ENCODE results near the gene MMP26.
A peak's percentile ranks its signal among the peaks of the same experiment; 100 is the strongest.

MMP26 gene

DNA sequence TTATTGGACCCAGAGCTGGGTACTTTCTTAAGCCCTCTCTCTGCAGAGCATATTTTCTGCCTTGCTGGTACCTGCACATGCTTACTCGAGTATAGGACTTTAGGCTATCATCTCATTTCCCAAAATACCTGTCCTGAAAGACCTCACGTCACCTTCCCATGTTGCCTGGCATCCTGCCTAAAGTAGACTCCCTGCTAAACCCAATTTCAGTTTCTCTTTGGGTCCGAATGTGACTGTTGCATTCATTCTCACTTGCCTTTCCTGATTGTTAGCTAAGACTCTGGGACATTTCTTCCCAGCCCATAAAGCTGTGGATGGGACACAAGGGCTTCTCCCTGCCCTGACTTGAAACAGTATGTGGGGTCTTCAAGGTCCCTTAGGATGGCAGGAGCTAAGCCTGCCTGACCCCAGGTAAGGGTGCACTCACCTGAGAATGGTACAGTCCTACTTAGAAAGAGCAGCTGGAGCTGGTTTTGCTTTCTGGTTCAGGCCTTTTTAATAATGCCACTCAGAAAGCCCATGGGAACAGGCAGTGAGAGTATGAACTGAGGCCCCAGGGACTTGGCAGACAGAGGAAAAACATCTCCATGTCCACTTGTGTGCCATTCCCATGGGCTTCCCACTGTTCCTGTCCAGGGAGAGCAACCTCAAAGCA lies 19.8 kb upstream of the MMP26 start:
- Histone ChIP-seq H3K23ac (ENCODE audit: low read length in 2 of 2) (no peak overlapping the region), H3K79me1 (replicated peaks; ENCODE audit: low read length, poor library complexity, severe bottlenecking) (no peaks in the 10 kb centered on the region), H3K27me3 (ENCODE audit: control insufficient read depth in 1 of 2, insufficient read depth in 1 of 2, low read length in 2 of 2) (no peaks in the 10 kb centered on the region), H4K91ac (ENCODE audit: low read length) (no peak overlapping the region), H2BK15ac (ENCODE audit: low read depth, poor library complexity, severe bottlenecking) (no peak overlapping the region), H3K4me2 (ENCODE audit: low read length, poor library complexity, severe bottlenecking) (no peak overlapping the region), H3K9ac (ENCODE audit: low read length) (no peak overlapping the region), H2AK5ac (ENCODE audit: low read length, severe bottlenecking) (no peak overlapping the region), H2BK5ac (ENCODE audit: low read depth, low read length, poor library complexity, severe bottlenecking) (no peak overlapping the region), H2BK120ac (ENCODE audit: low read depth, low read length) (no peak overlapping the region), H3K27ac (ENCODE audit: low read length, poor library complexity, severe bottlenecking) (no peak overlapping the region), H3K14ac (ENCODE audit: low read length in 2 of 2) (no peak overlapping the region), H2BK12ac (ENCODE audit: low read length in 2 of 2) (no peak overlapping the region), H3K4me1 (ENCODE audit: control insufficient read depth, insufficient read depth, low read depth, low read length) (no peaks in the 10 kb centered on the region), H3K4me3 (ENCODE audit: insufficient read depth in 1 of 2, low read depth in 1 of 2, low read length in 2 of 2) (no peak overlapping the region), H3K18ac (ENCODE audit: low read depth in 1 of 2, low read length in 2 of 2) (no peak overlapping the region), H2AFZ (ENCODE audit: low read depth, low read length) (no peak overlapping the region), H3K4ac (ENCODE audit: low read depth in 1 of 2, low read length in 2 of 2) (no peak overlapping the region), H3K36me3 (ENCODE audit: control insufficient read depth in 1 of 2, insufficient read depth in 2 of 2, low read depth in 1 of 2, low read length in 2 of 2) (no peaks in the 10 kb centered on the region), H4K8ac (ENCODE audit: low read length) (no peak overlapping the region), H3K9me3 (ENCODE audit: control insufficient read depth, low read length) (no peaks in the 10 kb centered on the region)
- DNase-seq, result no peak
- 75% methylated on average over 3 of the region's 3 CpGs for WGBS

DNA sequence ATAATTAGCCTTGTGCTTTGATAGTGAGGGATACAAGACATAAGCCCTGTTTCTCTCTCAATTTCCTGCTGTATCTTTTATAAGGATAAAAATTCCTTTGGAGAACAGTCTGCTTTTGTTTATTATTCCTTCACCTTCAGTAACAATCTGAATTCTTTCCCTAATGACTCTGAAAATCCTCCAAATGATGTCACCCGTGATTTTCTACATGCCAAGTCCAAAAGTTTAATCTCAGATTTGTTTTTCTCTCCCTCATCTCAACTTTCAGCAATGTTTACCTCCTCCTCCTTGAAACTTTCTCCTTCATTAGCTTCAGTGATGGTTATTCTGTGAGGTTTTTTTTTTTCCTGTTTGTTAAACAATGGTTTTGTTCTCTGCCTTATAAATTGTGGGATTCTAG lies 9.1 kb upstream of the MMP26 start:
- Histone ChIP-seq H3K27ac (ENCODE audit: low read length, poor library complexity, severe bottlenecking) (no peak overlapping the region), H2BK120ac (ENCODE audit: low read depth, low read length) (no peak overlapping the region), H3K4me2 (ENCODE audit: low read length, poor library complexity, severe bottlenecking) (no peak overlapping the region), H3K79me1 (replicated peaks; ENCODE audit: low read length, poor library complexity, severe bottlenecking) (no peaks in the 10 kb centered on the region), H3K4ac (ENCODE audit: low read depth in 1 of 2, low read length in 2 of 2) (no peak overlapping the region), H4K8ac (ENCODE audit: low read length) (no peak overlapping the region), H2BK12ac (ENCODE audit: low read length in 2 of 2) (no peak overlapping the region), H2BK5ac (ENCODE audit: low read depth, low read length, poor library complexity, severe bottlenecking) (no peak overlapping the region), H3K27me3 (ENCODE audit: control insufficient read depth in 1 of 2, insufficient read depth in 1 of 2, low read length in 2 of 2) (no peaks in the 10 kb centered on the region), H2AFZ (ENCODE audit: low read depth, low read length) (no peak overlapping the region), H3K9ac (ENCODE audit: low read length) (no peak overlapping the region), H3K4me1 (ENCODE audit: control insufficient read depth, insufficient read depth, low read depth, low read length) (no peaks in the 10 kb centered on the region), H3K9me3 (ENCODE audit: control insufficient read depth, low read length) (no peaks in the 10 kb centered on the region), H3K36me3 (ENCODE audit: control insufficient read depth in 1 of 2, insufficient read depth in 2 of 2, low read depth in 1 of 2, low read length in 2 of 2) (no peaks in the 10 kb centered on the region), H3K4me3 (ENCODE audit: insufficient read depth in 1 of 2, low read depth in 1 of 2, low read length in 2 of 2) (no peak overlapping the region), H2BK15ac (ENCODE audit: low read depth, poor library complexity, severe bottlenecking) (no peak overlapping the region), H3K14ac (ENCODE audit: low read length in 2 of 2) (no peak overlapping the region), H4K91ac (ENCODE audit: low read length) (no peak overlapping the region), H2AK5ac (ENCODE audit: low read length, severe bottlenecking) (no peak overlapping the region), H3K18ac (ENCODE audit: low read depth in 1 of 2, low read length in 2 of 2) (no peak overlapping the region), H3K23ac (ENCODE audit: low read length in 2 of 2) (no peak overlapping the region)
- WGBS, result 44% methylated on average over 1 of the region's 1 CpG
- no peak for DNase-seq

DNA sequence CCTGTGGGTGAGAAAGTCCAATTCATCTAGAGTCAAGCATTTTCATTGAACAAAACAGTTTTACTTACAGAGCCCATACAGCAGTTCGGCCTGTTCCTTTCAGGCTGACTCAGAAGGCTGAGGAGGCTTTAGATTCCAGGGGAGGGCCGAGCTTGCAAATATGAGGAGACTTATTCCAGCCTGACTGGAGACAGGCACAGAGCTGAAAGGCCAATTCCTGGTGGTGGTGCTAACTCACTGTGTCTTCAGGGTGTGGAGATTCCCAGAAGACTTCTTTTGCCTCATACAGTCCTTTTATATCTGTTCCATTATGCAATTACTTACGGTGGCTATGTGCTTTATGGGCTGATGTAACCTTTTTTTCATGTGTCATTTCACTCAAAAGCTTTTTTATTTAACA lies 7.0 kb upstream of the MMP26 start, which contains the start of gene OR51E2:
Gene OR51E2 (minus strand): TSS at position 269 of the 400 bp plus-strand sequence. CDS start 15,142 bp downstream, outside the sequence.
- Histone ChIP-seq H3K9me3 (ENCODE audit: control insufficient read depth, low read length) (no peaks in the 10 kb centered on the region), H3K4me1 (ENCODE audit: control insufficient read depth, insufficient read depth, low read depth, low read length) (no peaks in the 10 kb centered on the region), H2BK120ac (ENCODE audit: low read depth, low read length) (no peak within 1 kb of the TSS), H3K79me1 (replicated peaks; ENCODE audit: low read length, poor library complexity, severe bottlenecking) (no peaks in the 10 kb centered on the region), H3K27ac (ENCODE audit: low read length, poor library complexity, severe bottlenecking) (no peak within 1 kb of the TSS), H3K4ac (ENCODE audit: low read depth in 1 of 2, low read length in 2 of 2) (no peak within 1 kb of the TSS), H3K23ac (ENCODE audit: low read length in 2 of 2) (no peak within 1 kb of the TSS), H3K27me3 (ENCODE audit: control insufficient read depth in 1 of 2, insufficient read depth in 1 of 2, low read length in 2 of 2) (no peaks in the 10 kb centered on the region), H3K4me3 (ENCODE audit: insufficient read depth in 1 of 2, low read depth in 1 of 2, low read length in 2 of 2) (no peak within 1 kb of the TSS), H3K18ac (ENCODE audit: low read depth in 1 of 2, low read length in 2 of 2) (no peak within 1 kb of the TSS), H2AFZ (ENCODE audit: low read depth, low read length) (no peak within 1 kb of the TSS), H3K4me2 (ENCODE audit: low read length, poor library complexity, severe bottlenecking) (no peak within 1 kb of the TSS), H2AK5ac (ENCODE audit: low read length, severe bottlenecking) (no peak within 1 kb of the TSS), H3K9ac (ENCODE audit: low read length) (no peak within 1 kb of the TSS), H3K14ac (ENCODE audit: low read length in 2 of 2) (no peak within 1 kb of the TSS), H3K36me3 (ENCODE audit: control insufficient read depth in 1 of 2, insufficient read depth in 2 of 2, low read depth in 1 of 2, low read length in 2 of 2) (no peaks in the 10 kb centered on the region), H4K91ac (ENCODE audit: low read length) (no peak within 1 kb of the TSS), H2BK5ac (ENCODE audit: low read depth, low read length, poor library complexity, severe bottlenecking) (no peak within 1 kb of the TSS), H2BK15ac (ENCODE audit: low read depth, poor library complexity, severe bottlenecking) (no peak within 1 kb of the TSS), H4K8ac (ENCODE audit: low read length) (no peak within 1 kb of the TSS), H2BK12ac (ENCODE audit: low read length in 2 of 2) (no peak within 1 kb of the TSS)
- 50% methylated on average over 2 of the region's 3 CpGs for WGBS
- peak; percentile 43 for DNase-seq

DNA sequence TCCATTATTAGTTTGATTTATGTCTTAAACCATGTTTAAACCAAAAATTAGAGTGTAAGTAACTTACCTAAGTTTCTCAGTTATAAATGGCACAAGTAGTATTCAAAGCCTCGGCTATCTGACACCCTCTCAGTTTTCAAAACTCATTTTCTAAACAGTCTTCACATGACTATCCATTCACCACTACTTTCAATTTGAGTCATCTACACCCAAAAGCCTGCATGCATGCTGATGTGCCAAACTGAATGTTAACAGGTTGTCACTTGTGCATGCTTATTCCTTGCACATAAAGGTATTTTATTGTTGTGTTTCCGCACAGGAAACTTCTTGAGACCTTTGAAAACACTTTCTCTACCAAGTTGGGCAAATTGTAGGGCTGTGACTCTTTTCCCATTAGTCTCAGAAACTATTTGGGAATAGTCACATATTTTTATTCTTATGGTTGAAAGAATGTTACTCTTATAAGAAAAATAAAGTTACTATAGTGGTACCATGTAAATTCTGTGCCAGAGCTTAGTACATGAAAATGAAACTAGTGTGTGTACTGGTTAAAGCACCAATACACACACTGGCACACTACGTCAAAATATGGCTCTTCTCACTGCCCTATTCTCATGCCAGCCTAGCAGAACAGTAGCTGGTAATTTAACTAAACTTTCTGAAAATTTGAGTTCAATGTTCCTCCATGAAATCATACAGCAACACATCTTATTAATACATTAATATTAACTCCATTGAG lies 4.7 kb upstream of the MMP26 start:
- Histone ChIP-seq H3K27ac (ENCODE audit: low read length, poor library complexity, severe bottlenecking) (no peak overlapping the region), H3K79me1 (replicated peaks; ENCODE audit: low read length, poor library complexity, severe bottlenecking) (no peaks in the 10 kb centered on the region), H3K4me3 (ENCODE audit: insufficient read depth in 1 of 2, low read depth in 1 of 2, low read length in 2 of 2) (no peak overlapping the region), H3K9me3 (ENCODE audit: control insufficient read depth, low read length) (no peaks in the 10 kb centered on the region), H3K36me3 (ENCODE audit: control insufficient read depth in 1 of 2, insufficient read depth in 2 of 2, low read depth in 1 of 2, low read length in 2 of 2) (no peaks in the 10 kb centered on the region), H3K4me1 (ENCODE audit: control insufficient read depth, insufficient read depth, low read depth, low read length) (no peaks in the 10 kb centered on the region), H2BK120ac (ENCODE audit: low read depth, low read length) (no peak overlapping the region), H2BK15ac (ENCODE audit: low read depth, poor library complexity, severe bottlenecking) (no peak overlapping the region), H3K9ac (ENCODE audit: low read length) (no peak overlapping the region), H2BK5ac (ENCODE audit: low read depth, low read length, poor library complexity, severe bottlenecking) (no peak overlapping the region), H3K4ac (ENCODE audit: low read depth in 1 of 2, low read length in 2 of 2) (no peak overlapping the region), H3K23ac (ENCODE audit: low read length in 2 of 2) (no peak overlapping the region), H2AK5ac (ENCODE audit: low read length, severe bottlenecking) (no peak overlapping the region), H4K91ac (ENCODE audit: low read length) (no peak overlapping the region), H2AFZ (ENCODE audit: low read depth, low read length) (no peak overlapping the region), H4K8ac (ENCODE audit: low read length) (no peak overlapping the region), H3K27me3 (ENCODE audit: control insufficient read depth in 1 of 2, insufficient read depth in 1 of 2, low read length in 2 of 2) (no peaks in the 10 kb centered on the region), H2BK12ac (ENCODE audit: low read length in 2 of 2) (no peak overlapping the region), H3K14ac (ENCODE audit: low read length in 2 of 2) (no peak overlapping the region), H3K4me2 (ENCODE audit: low read length, poor library complexity, severe bottlenecking) (no peak overlapping the region), H3K18ac (ENCODE audit: low read depth in 1 of 2, low read length in 2 of 2) (no peak overlapping the region)
- DNase-seq, result no peak
- WGBS, result 85% methylated on average over 3 of the region's 3 CpGs
